ENCODE data around the gene HMX3.
"Not testable (repeated sequence)": the region's sequence is repeated elsewhere in the genome, so short reads cannot be mapped to it uniquely, and the experiment has no call there.

Gene HMX3

GRCh38 chr10:123154711-123155505 is 19.1 kb downstream of the HMX3 start:
- intact Hi-C loops (cut with DNase I), result loop anchor here (10.0 kb wide), 1 partner anchor 140 kb away; no protein-coding TSS in a partner anchor
- DNase-seq, result peak in 38 of 42 donors; percentile 29 to 78 (median 62)

- intact Hi-C loops (cut with DNase I), result loop anchor here (10.0 kb wide), 1 partner anchor 139 kb away; no protein-coding TSS in a partner anchor
These were observed 20.3 kb downstream of the HMX3 start for GRCh38 chr10:123156078-123156477.

GRCh38 chr10:123157210-123157609 is 21.4 kb downstream of the HMX3 start:
- intact Hi-C loops (cut with DNase I), result loop anchor here (10.0 kb wide), 1 partner anchor 138 kb away; no protein-coding TSS in a partner anchor

More at GRCh38 chr10:123156078-123156477, 20.3 kb downstream of the HMX3 start:
- DNase-seq, result no peak

GRCh38 chr10:123158682-123159081 is 22.9 kb downstream of the HMX3 start:
- DNase-seq, result no peak
- intact Hi-C loops (cut with DNase I), result loop anchor here (10.0 kb wide), 1 partner anchor 136 kb away; no protein-coding TSS in a partner anchor

More at GRCh38 chr10:123157210-123157609, 21.4 kb downstream of the HMX3 start:
- DNase-seq, result no peak

- no peak for DNase-seq
- intact Hi-C loops (cut with DNase I), result no loop called here
These were observed 24.7 kb downstream of the HMX3 start for GRCh38 chr10:123160311-123160980.

- intact Hi-C loops (cut with DNase I), result no loop called here
- DNase-seq, result no peak
These were observed 28.5 kb downstream of the HMX3 start for GRCh38 chr10:123164319-123164718.

GRCh38 chr10:123165445-123166072 is 29.8 kb downstream of the HMX3 start:
- DNase-seq, result no peak
- intact Hi-C loops (cut with DNase I), result no loop called here

- DNase-seq, result no peak
These were observed 30.8 kb downstream of the HMX3 start for GRCh38 chr10:123166618-123167017.

GRCh38 chr10:123170961-123171360 is 35.2 kb downstream of the HMX3 start:
- DNase-seq, result no peak
- intact Hi-C loops (cut with DNase I), result no loop called here

More at GRCh38 chr10:123166618-123167017, 30.8 kb downstream of the HMX3 start:
- intact Hi-C loops (cut with DNase I), result no loop called here

GRCh38 chr10:123171616-123172015 is 35.8 kb downstream of the HMX3 start:
- intact Hi-C loops (cut with DNase I); DNase-seq: not testable (repeated sequence)

GRCh38 chr10:123175389-123176387 is 39.9 kb downstream of the HMX3 start:
- DNase-seq, result no peak
- intact Hi-C loops (cut with DNase I), result no loop called here

GRCh38 chr10:123178390-123178789 is 42.6 kb downstream of the HMX3 start:
- DNase-seq; intact Hi-C loops (cut with DNase I): not testable (repeated sequence)

- no peak for DNase-seq
- intact Hi-C loops (cut with DNase I), result no loop called here
These were observed 44.6 kb downstream of the HMX3 start for GRCh38 chr10:123180101-123181090.

GRCh38 chr10:123183724-123184123 is 48.0 kb downstream of the HMX3 start:
- no peak for DNase-seq
- intact Hi-C loops (cut with DNase I), result no loop called here

- DNase-seq, result no peak
- intact Hi-C loops (cut with DNase I), result no loop called here
These were observed 52.0 kb downstream of the HMX3 start for GRCh38 chr10:123187781-123188180.

Measured in head of caudate nucleus (tissue), 42 donors.